Measurements from ENCODE around the gene CRY1. TPM values are rescaled to one million over a fixed set of nuclear protein-coding genes. Genes with fewer than 3 reads are reported as not detected.

CRY1 gene
- total and polyA plus RNA-seq, 2 of the 4 experiments (the other 2 are of a cell fraction), result 5.9 to 9.9 TPM

DNA sequence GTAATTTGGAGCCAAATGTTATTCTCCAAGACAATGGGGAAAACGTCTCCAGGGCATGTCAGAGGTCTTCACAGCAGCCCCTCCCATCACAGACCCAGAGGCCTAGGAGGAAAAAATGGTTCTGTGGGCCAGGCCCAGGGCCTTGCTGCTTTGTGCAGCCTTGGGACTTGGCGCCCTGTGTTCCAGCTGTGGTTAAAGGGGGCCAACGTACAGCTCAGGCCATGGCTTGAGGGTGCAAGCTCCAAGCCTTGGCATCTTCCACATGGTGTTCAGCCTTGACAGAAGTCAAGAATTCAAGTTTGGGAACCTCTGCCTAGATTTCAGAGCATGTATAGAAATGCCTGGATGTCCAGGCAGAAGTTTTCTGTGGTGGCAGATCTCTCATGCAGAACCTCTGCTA, 3.2 kb upstream of the CRY1 start:
- no peak overlapping the region for H2AK5ac ChIP-seq (ENCODE audit: low read depth, low read length)
- H2BK20ac ChIP-seq (ENCODE audit: low read depth, low read length), result no peak overlapping the region
- no TSS peak for BruUV-seq (replicated peaks)
- no peak overlapping the region for H2AK9ac ChIP-seq (replicated peaks; ENCODE audit: low read depth, low read length, poor library complexity)
- no peak for DNase-seq
- H2BK5ac ChIP-seq (ENCODE audit: low read depth, low read length, poor library complexity, severe bottlenecking), result no peak overlapping the region
- no peak overlapping the region for H3K4me2 ChIP-seq (ENCODE audit: low read depth, low read length)
- H2BK15ac ChIP-seq (ENCODE audit: low read depth, low read length), result no peak overlapping the region
- intact Hi-C loops (cut with micrococcal nuclease) (no loop called here), dilution Hi-C loops (cut with HindIII; ENCODE audit: low sequenced_read_pairs, unreplicated experiment) (no loop called here), in situ Hi-C loops (cut with MboI; ENCODE audit: low sequenced_read_pairs) (no loop called here)
- no peak overlapping the region for H3K14ac ChIP-seq (replicated peaks; ENCODE audit: low read depth, low read length)
- H3K18ac ChIP-seq (ENCODE audit: low read depth, low read length), result no peak overlapping the region
- no peak overlapping the region for H3K27ac ChIP-seq (ENCODE audit: insufficient read depth, low read length)
- H2AFZ ChIP-seq (replicated peaks; ENCODE audit: low read length, poor library complexity), result no peak overlapping the region
- ATAC-seq (ENCODE audit: low read depth), result no peak
- peaks cover 9% of the 10 kb centered on the region for H4K20me1 ChIP-seq (ENCODE audit: insufficient read depth, low read length)
- no peak overlapping the region for H3K4ac ChIP-seq (ENCODE audit: low read depth, low read length)
- H3K79me1 ChIP-seq (ENCODE audit: low read depth in 1 of 2, low read length in 2 of 2), result peaks cover 2 to 11% of the 10 kb centered on the region in 2 experiments; a peak in 3 of 4 replicates
- H3K9me3 ChIP-seq (ENCODE audit: control insufficient read depth, insufficient read depth, low read length), result no peaks in the 10 kb centered on the region
- no peak overlapping the region for H4K5ac ChIP-seq (ENCODE audit: low read depth, low read length)
- TF ChIP-seq RFX5 (IDR thresholded peaks at IDR 0.05; ENCODE audit: low read depth, low read length) (no peak), ELK1 (IDR thresholded peaks at IDR 0.05; ENCODE audit: borderline replicate concordance, low read depth, low read length) (no peak), RAD21 (IDR thresholded peaks at IDR 0.05; ENCODE audit: low read length) (no peak), CEBPB (IDR thresholded peaks at IDR 0.05; ENCODE audit: low read depth, low read length) (no peak), POLR2A (IDR thresholded peaks at IDR 0.05; ENCODE audit: low read depth, low read length) (no peak), MAZ (IDR thresholded peaks at IDR 0.05; ENCODE audit: borderline replicate concordance, low read depth, low read length) (no peak), SMC3 (IDR thresholded peaks at IDR 0.05; ENCODE audit: low read depth, low read length) (no peak)
- TF ChIP-seq, protein P1, sequence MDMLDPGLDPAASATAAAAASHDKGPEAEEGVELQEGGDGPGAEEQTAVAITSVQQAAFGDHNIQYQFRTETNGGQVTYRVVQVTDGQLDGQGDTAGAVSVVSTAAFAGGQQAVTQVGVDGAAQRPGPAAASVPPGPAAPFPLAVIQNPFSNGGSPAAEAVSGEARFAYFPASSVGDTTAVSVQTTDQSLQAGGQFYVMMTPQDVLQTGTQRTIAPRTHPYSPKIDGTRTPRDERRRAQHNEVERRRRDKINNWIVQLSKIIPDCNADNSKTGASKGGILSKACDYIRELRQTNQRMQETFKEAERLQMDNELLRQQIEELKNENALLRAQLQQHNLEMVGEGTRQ (IDR thresholded peaks at IDR 0.05; ENCODE audit: low read depth, low read length), result no peak
- TF ChIP-seq, protein P2, sequence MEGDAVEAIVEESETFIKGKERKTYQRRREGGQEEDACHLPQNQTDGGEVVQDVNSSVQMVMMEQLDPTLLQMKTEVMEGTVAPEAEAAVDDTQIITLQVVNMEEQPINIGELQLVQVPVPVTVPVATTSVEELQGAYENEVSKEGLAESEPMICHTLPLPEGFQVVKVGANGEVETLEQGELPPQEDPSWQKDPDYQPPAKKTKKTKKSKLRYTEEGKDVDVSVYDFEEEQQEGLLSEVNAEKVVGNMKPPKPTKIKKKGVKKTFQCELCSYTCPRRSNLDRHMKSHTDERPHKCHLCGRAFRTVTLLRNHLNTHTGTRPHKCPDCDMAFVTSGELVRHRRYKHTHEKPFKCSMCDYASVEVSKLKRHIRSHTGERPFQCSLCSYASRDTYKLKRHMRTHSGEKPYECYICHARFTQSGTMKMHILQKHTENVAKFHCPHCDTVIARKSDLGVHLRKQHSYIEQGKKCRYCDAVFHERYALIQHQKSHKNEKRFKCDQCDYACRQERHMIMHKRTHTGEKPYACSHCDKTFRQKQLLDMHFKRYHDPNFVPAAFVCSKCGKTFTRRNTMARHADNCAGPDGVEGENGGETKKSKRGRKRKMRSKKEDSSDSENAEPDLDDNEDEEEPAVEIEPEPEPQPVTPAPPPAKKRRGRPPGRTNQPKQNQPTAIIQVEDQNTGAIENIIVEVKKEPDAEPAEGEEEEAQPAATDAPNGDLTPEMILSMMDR (conservative IDR thresholded peaks at IDR 0.05; ENCODE audit: low read depth, low read length), result no peak
- 40% methylated on average over 3 of the region's 3 CpGs; no CpG with 5 or more reads in 1 of the 2 experiments for WGBS, 2 experiments (ENCODE audit: extremely low coverage in 2 of 2, insufficient read length in 1 of 2)
- CTCF ChIA-PET, result no interaction called here
- no peak overlapping the region for H4K91ac ChIP-seq (ENCODE audit: insufficient read depth, low read depth, low read length)
- no peak overlapping the region for H3K9ac ChIP-seq (ENCODE audit: low read depth, low read length)
- H3K4me3 ChIP-seq (ENCODE audit: insufficient read depth, low read depth, low read length), result no peak overlapping the region
- H3K36me3 ChIP-seq (ENCODE audit: control insufficient read depth, insufficient read depth, low read length), result no peaks in the 10 kb centered on the region
- H2BK120ac ChIP-seq (ENCODE audit: low read depth, low read length), result no peak overlapping the region
- POLR2A ChIA-PET (ENCODE audit: unreplicated experiment), result no interaction called here
- H3K4me1 ChIP-seq (ENCODE audit: control insufficient read depth, insufficient read depth, low read length), result no peaks in the 10 kb centered on the region; the same call in 1 of the 2 replicates
- H4K8ac ChIP-seq (ENCODE audit: low read depth in 2 of 2, low read length in 2 of 2), result no peak overlapping the region
- peaks cover 3% of the 10 kb centered on the region for H3K27me3 ChIP-seq (ENCODE audit: control insufficient read depth, insufficient read depth, low read length)
- no peak overlapping the region for H3K56ac ChIP-seq (ENCODE audit: extremely low read depth, insufficient read depth, low read length)
- H3K23ac ChIP-seq (ENCODE audit: low read depth, low read length), result no peak overlapping the region
- H3K9me1 ChIP-seq (ENCODE audit: insufficient read depth, low read length), result no peaks in the 10 kb centered on the region

Data from IMR-90 (cell line).